HCT116 (cell line): ENCODE data around the gene SNRNP35.

Experiments
- ATF3 ChIP-seq: IDR thresholded peaks from 2 replicates; pipeline ENCODE4 v1.6.1; 2012
- CTCF ChIP-seq, 3 experiments: fragments of 200-600 bp in 1 of 3; sonication (generic) in 1 of 3; IDR thresholded peaks in 2 of 3; conservative IDR thresholded peaks in 1 of 3; 2 replicates each; pipeline ENCODE4 v1.5.1; 2012 to 2017; ENCODE audit warnings: low read depth in 2 of 3, low read length in 2 of 3, antibody characterized with exemption in 1 of 3, borderline replicate concordance in 1 of 3, control low read depth in 1 of 3, mild to moderate bottlenecking in 1 of 3, mixed read lengths in 1 of 3, mixed run types in 1 of 3, moderate library complexity in 1 of 3; ENCODE audit not compliant: insufficient read depth in 1 of 3
- EZH2 ChIP-seq: fragments of 200-600 bp; sonication (generic); IDR thresholded peaks from 2 replicates; pipeline ENCODE4 v1.6.1; 2017; ENCODE audit warnings: antibody characterized with exemption, mixed run types
- EZH2phosphoT487 ChIP-seq: fragments of 200-600 bp; IDR thresholded peaks from 2 replicates; pipeline ENCODE4 v1.6.1; 2018; ENCODE audit warnings: antibody characterized with exemption, borderline replicate concordance
- JUND ChIP-seq: IDR thresholded peaks from 2 replicates; pipeline ENCODE4 v1.6.1; 2012
- POLR2A ChIP-seq: IDR thresholded peaks from 2 replicates; pipeline ENCODE4 v1.7.0; 2011; ENCODE audit warnings: borderline replicate concordance; ENCODE audit not compliant: insufficient read depth, insufficient read length; ENCODE audit errors: extremely low read depth
- POLR2AphosphoS5 ChIP-seq: IDR thresholded peaks from 2 replicates; pipeline ENCODE4 v1.6.1; 2011; ENCODE audit warnings: mild to moderate bottlenecking, low read depth, low read length, moderate library complexity
- RAD21 ChIP-seq: IDR thresholded peaks from 2 replicates; pipeline ENCODE4 v1.6.1; 2012; ENCODE audit warnings: low read depth, mild to moderate bottlenecking
- REST ChIP-seq: IDR thresholded peaks from 2 replicates; pipeline ENCODE4 v1.6.1; 2012; ENCODE audit warnings: low read depth
- SP1 ChIP-seq: IDR thresholded peaks from 2 replicates; pipeline ENCODE4 v1.6.1; 2012; ENCODE audit warnings: low read depth
- YY1 ChIP-seq: IDR thresholded peaks from 2 replicates; pipeline ENCODE4 v1.6.1; 2011; ENCODE audit warnings: low read length, low read depth, moderate library complexity, mild to moderate bottlenecking; ENCODE audit not compliant: insufficient replicate concordance; ENCODE audit errors: extremely low read depth
- ZNF274 ChIP-seq: fragments of 200-500 bp; sonication (Bioruptor generic); IDR thresholded peaks from 2 replicates; pipeline ENCODE4 v1.6.1; 2014; ENCODE audit warnings: mild to moderate bottlenecking, low read depth, low read length, inconsistent platforms

GRCh38 chr12:123469978-123470377, 12.0 kb downstream of the SNRNP35 start:
- TF ChIP-seq CTCF (IDR thresholded peaks at IDR 0.05 in 2 of 3, conservative IDR thresholded peaks at IDR 0.05 in 1 of 3; ENCODE audit: borderline replicate concordance in 1 of 3, insufficient read depth in 1 of 3, low read depth in 2 of 3, low read length in 2 of 3) (no peak), EZH2 (no peak), ZNF274 (no peak), REST (no peak), ATF3 (no peak), SP1 (no peak), POLR2AphosphoS5 (no peak), RAD21 (no peak), YY1 (no peak), JUND (no peak), POLR2A (no peak), EZH2phosphoT487 (no peak)
